ENCODE results near the gene ADIG. TPM values are rescaled to one million over a fixed set of nuclear protein-coding genes. Genes with fewer than 3 reads are reported as not detected.

The ADIG gene
- polyA plus RNA-seq, 2 donors, result not detected

GRCh38 chr20:38566036-38566598 lies 14.9 kb upstream of the ADIG start:
- no peak overlapping the region for H3K27ac ChIP-seq (ENCODE audit: low read depth in 2 of 2, low read length in 1 of 2)
- peaks cover 7 to 8% of the 10 kb centered on the region in 2 donors for H3K36me3 ChIP-seq (ENCODE audit: control insufficient read depth in 2 of 2, insufficient read depth in 2 of 2, low read length in 1 of 2)
- H3K27me3 ChIP-seq (ENCODE audit: control insufficient read depth in 1 of 2, insufficient read depth in 2 of 2, low read length in 2 of 2), result no peaks in the 10 kb centered on the region
- no peaks in the 10 kb centered on the region for H3K9me3 ChIP-seq (ENCODE audit: control insufficient read depth in 2 of 2, insufficient read depth in 1 of 2, low read depth in 1 of 2, low read length in 1 of 2)
- H3K4me1 ChIP-seq (ENCODE audit: control insufficient read depth in 2 of 2, insufficient read depth in 2 of 2, low read length in 1 of 2), result no peaks in the 10 kb centered on the region
- no peak overlapping the region for H3K4me3 ChIP-seq (ENCODE audit: low read depth in 1 of 2, low read length in 2 of 2)
- WGBS, 2 donors, result 80 to 83% methylated on average over 6 of the region's 6 CpGs

- Histone ChIP-seq H3K27ac (ENCODE audit: low read depth in 2 of 2, low read length in 1 of 2) (no peak overlapping the region), H3K36me3 (ENCODE audit: control insufficient read depth in 2 of 2, insufficient read depth in 2 of 2, low read length in 1 of 2) (peaks cover 5 to 11% of the 10 kb centered on the region in 2 donors), H3K4me1 (ENCODE audit: control insufficient read depth in 2 of 2, insufficient read depth in 2 of 2, low read length in 1 of 2) (no peaks in the 10 kb centered on the region), H3K4me3 (ENCODE audit: low read depth in 1 of 2, low read length in 2 of 2) (no peak overlapping the region), H3K27me3 (ENCODE audit: control insufficient read depth in 1 of 2, insufficient read depth in 2 of 2, low read length in 2 of 2) (no peaks in the 10 kb centered on the region), H3K9me3 (ENCODE audit: control insufficient read depth in 2 of 2, insufficient read depth in 1 of 2, low read depth in 1 of 2, low read length in 1 of 2) (no peaks in the 10 kb centered on the region)
- WGBS, 2 donors, result 74 to 79% methylated on average over 5 of the region's 5 CpGs
These were observed 11.1 kb upstream of the ADIG start for GRCh38 chr20:38569747-38570525.

- peaks cover 3 to 17% of the 10 kb centered on the region in 2 donors for H3K36me3 ChIP-seq (ENCODE audit: control insufficient read depth in 2 of 2, insufficient read depth in 2 of 2, low read length in 1 of 2)
- H3K27me3 ChIP-seq (ENCODE audit: control insufficient read depth in 1 of 2, insufficient read depth in 2 of 2, low read length in 2 of 2), result no peaks in the 10 kb centered on the region
- H3K4me1 ChIP-seq (ENCODE audit: control insufficient read depth in 2 of 2, insufficient read depth in 2 of 2, low read length in 1 of 2), result no peaks in the 10 kb centered on the region
- H3K9me3 ChIP-seq (ENCODE audit: control insufficient read depth in 2 of 2, insufficient read depth in 1 of 2, low read depth in 1 of 2, low read length in 1 of 2), result no peaks in the 10 kb centered on the region
- H3K27ac ChIP-seq (ENCODE audit: low read depth in 2 of 2, low read length in 1 of 2), result no peak overlapping the region
- no peak overlapping the region for H3K4me3 ChIP-seq (ENCODE audit: low read depth in 1 of 2, low read length in 2 of 2)
- WGBS, 2 donors, result 74 to 81% methylated on average over 7 of the region's 7 CpGs
These were observed 7.6 kb upstream of the ADIG start for GRCh38 chr20:38573413-38573812.

GRCh38 chr20:38579219-38579910 lies 1.6 kb upstream of the ADIG start:
- H3K9me3 ChIP-seq (ENCODE audit: control insufficient read depth in 2 of 2, insufficient read depth in 1 of 2, low read depth in 1 of 2, low read length in 1 of 2), result no peaks in the 10 kb centered on the region
- H3K4me3 ChIP-seq (ENCODE audit: low read depth in 1 of 2, low read length in 2 of 2), result no peak overlapping the region
- H3K4me1 ChIP-seq (ENCODE audit: control insufficient read depth in 2 of 2, insufficient read depth in 2 of 2, low read length in 1 of 2), result peaks cover 0 to 2% of the 10 kb centered on the region in 2 donors
- no peak overlapping the region for H3K27ac ChIP-seq (ENCODE audit: low read depth in 2 of 2, low read length in 1 of 2)
- peaks cover 0 to 9% of the 10 kb centered on the region in 2 donors for H3K36me3 ChIP-seq (ENCODE audit: control insufficient read depth in 2 of 2, insufficient read depth in 2 of 2, low read length in 1 of 2)
- H3K27me3 ChIP-seq (ENCODE audit: control insufficient read depth in 1 of 2, insufficient read depth in 2 of 2, low read length in 2 of 2), result no peaks in the 10 kb centered on the region
- whole genome bisulfite sequencing, 2 donors, result 59 to 63% methylated on average over 7 of the region's 7 CpGs

GRCh38 chr20:38579921-38580320 lies 1.1 kb upstream of the ADIG start:
- Histone ChIP-seq H3K27me3 (ENCODE audit: control insufficient read depth in 1 of 2, insufficient read depth in 2 of 2, low read length in 2 of 2) (no peaks in the 10 kb centered on the region), H3K4me3 (ENCODE audit: low read depth in 1 of 2, low read length in 2 of 2) (no peak overlapping the region), H3K27ac (ENCODE audit: low read depth in 2 of 2, low read length in 1 of 2) (no peak overlapping the region), H3K4me1 (ENCODE audit: control insufficient read depth in 2 of 2, insufficient read depth in 2 of 2, low read length in 1 of 2) (peaks cover 0 to 2% of the 10 kb centered on the region in 2 donors), H3K36me3 (ENCODE audit: control insufficient read depth in 2 of 2, insufficient read depth in 2 of 2, low read length in 1 of 2) (peaks cover 0 to 6% of the 10 kb centered on the region in 2 donors), H3K9me3 (ENCODE audit: control insufficient read depth in 2 of 2, insufficient read depth in 1 of 2, low read depth in 1 of 2, low read length in 1 of 2) (no peaks in the 10 kb centered on the region)
- 72 to 77% methylated on average over 4 of the region's 4 CpGs for WGBS, 2 donors

- H3K27me3 ChIP-seq (ENCODE audit: control insufficient read depth in 1 of 2, insufficient read depth in 2 of 2, low read length in 2 of 2), result no peaks in the 10 kb centered on the region
- H3K9me3 ChIP-seq (ENCODE audit: control insufficient read depth in 2 of 2, insufficient read depth in 1 of 2, low read depth in 1 of 2, low read length in 1 of 2), result no peaks in the 10 kb centered on the region
- H3K4me3 ChIP-seq (ENCODE audit: low read depth in 1 of 2, low read length in 2 of 2), result no peak overlapping the region
- WGBS, 2 donors, result 69 to 75% methylated on average over 4 of the region's 4 CpGs
- H3K4me1 ChIP-seq (ENCODE audit: control insufficient read depth in 2 of 2, insufficient read depth in 2 of 2, low read length in 1 of 2), result peaks cover 0 to 2% of the 10 kb centered on the region in 2 donors
- H3K36me3 ChIP-seq (ENCODE audit: control insufficient read depth in 2 of 2, insufficient read depth in 2 of 2, low read length in 1 of 2), result peaks cover 0 to 3% of the 10 kb centered on the region in 2 donors
- H3K27ac ChIP-seq (ENCODE audit: low read depth in 2 of 2, low read length in 1 of 2), result no peak overlapping the region
These were observed 897 bp downstream of the ADIG start for GRCh38 chr20:38581830-38582358.

GRCh38 chr20:38583306-38583705 lies 2.3 kb downstream of the ADIG start:
- Histone ChIP-seq H3K4me3 (ENCODE audit: low read depth in 1 of 2, low read length in 2 of 2) (no peak overlapping the region), H3K4me1 (ENCODE audit: control insufficient read depth in 2 of 2, insufficient read depth in 2 of 2, low read length in 1 of 2) (peaks cover 0 to 2% of the 10 kb centered on the region in 2 donors), H3K36me3 (ENCODE audit: control insufficient read depth in 2 of 2, insufficient read depth in 2 of 2, low read length in 1 of 2) (no peaks in the 10 kb centered on the region), H3K27me3 (ENCODE audit: control insufficient read depth in 1 of 2, insufficient read depth in 2 of 2, low read length in 2 of 2) (no peaks in the 10 kb centered on the region), H3K9me3 (ENCODE audit: control insufficient read depth in 2 of 2, insufficient read depth in 1 of 2, low read depth in 1 of 2, low read length in 1 of 2) (no peaks in the 10 kb centered on the region), H3K27ac (ENCODE audit: low read depth in 2 of 2, low read length in 1 of 2) (no peak overlapping the region)
- 81 to 84% methylated on average over 4 of the region's 4 CpGs for WGBS, 2 donors

GRCh38 chr20:38584099-38584763 lies 3.2 kb downstream of the ADIG start:
- Histone ChIP-seq H3K27ac (ENCODE audit: low read depth in 2 of 2, low read length in 1 of 2) (no peak overlapping the region), H3K36me3 (ENCODE audit: control insufficient read depth in 2 of 2, insufficient read depth in 2 of 2, low read length in 1 of 2) (no peaks in the 10 kb centered on the region), H3K9me3 (ENCODE audit: control insufficient read depth in 2 of 2, insufficient read depth in 1 of 2, low read depth in 1 of 2, low read length in 1 of 2) (no peaks in the 10 kb centered on the region), H3K4me3 (ENCODE audit: low read depth in 1 of 2, low read length in 2 of 2) (no peak overlapping the region), H3K27me3 (ENCODE audit: control insufficient read depth in 1 of 2, insufficient read depth in 2 of 2, low read length in 2 of 2) (no peaks in the 10 kb centered on the region), H3K4me1 (ENCODE audit: control insufficient read depth in 2 of 2, insufficient read depth in 2 of 2, low read length in 1 of 2) (peaks cover 0 to 2% of the 10 kb centered on the region in 2 donors)
- 46 to 51% methylated on average over 7 of the region's 7 CpGs for WGBS, 2 donors
